Measurements from ENCODE around the gene ADAM8. TPM values are rescaled to one million over a fixed set of nuclear protein-coding genes. Genes with fewer than 3 reads are reported as not detected.

The ADAM8 gene
- total and polyA plus RNA-seq, 2 of the 4 experiments (the other 2 are of a cell fraction) = under 0.01 to 0.74 TPM

DNA sequence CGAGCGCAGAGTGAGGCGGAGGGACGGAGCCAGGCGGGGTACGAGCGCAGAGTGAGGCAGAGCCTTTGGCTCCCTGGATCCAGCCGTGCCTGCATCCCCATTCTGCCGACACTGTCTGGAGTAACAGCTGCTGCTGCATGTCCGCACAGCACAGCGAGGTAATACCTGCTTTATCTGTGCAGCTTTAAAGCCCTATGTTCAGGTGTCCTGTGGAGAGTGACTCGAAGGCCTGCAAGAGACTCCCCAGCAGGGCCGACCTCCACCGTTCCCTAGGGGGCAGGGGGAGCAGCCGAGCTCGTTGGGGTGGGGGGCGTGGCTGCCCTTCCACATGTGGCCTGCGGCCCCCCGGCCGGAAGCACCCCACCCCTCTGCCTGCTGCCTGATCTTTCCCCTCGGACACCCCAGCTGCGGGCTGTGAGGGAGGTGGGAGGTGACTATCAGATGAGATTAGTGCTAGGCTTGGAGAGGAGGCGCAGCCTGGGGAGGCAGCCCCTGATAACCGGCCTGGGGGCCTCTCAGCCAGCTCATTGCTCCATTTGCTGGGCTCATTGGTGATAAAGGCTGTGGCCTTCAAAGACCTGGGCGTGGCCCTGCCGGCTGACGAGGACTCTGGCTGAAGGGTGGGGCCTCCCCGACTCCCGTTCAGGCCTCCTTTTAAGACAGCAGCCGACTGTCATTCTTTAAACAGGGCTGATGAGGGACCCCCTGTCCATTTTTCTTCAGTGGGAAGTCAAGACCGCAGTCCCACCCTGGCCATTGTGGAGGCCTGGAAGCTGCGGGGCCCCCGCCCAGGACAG lies 31.0 kb downstream of the ADAM8 start:
- Histone ChIP-seq H3K36me3 (ENCODE audit: control insufficient read depth, insufficient read depth, low read length) (no peaks in the 10 kb centered on the region), H2AK9ac (replicated peaks; ENCODE audit: low read depth, low read length, poor library complexity) (no peak overlapping the region), H4K8ac (ENCODE audit: low read depth in 2 of 2, low read length in 2 of 2) (no peak overlapping the region), H3K27me3 (ENCODE audit: control insufficient read depth, insufficient read depth, low read length) (peaks cover 32% of the 10 kb centered on the region), H4K91ac (ENCODE audit: insufficient read depth, low read depth, low read length) (no peak overlapping the region), H3K9ac (ENCODE audit: low read depth, low read length) (no peak overlapping the region), H3K27ac (ENCODE audit: insufficient read depth, low read length) (no peak overlapping the region), H3K14ac (replicated peaks; ENCODE audit: low read depth, low read length) (no peak overlapping the region), H3K9me1 (ENCODE audit: insufficient read depth, low read length) (peaks cover 4% of the 10 kb centered on the region), H4K20me1 (ENCODE audit: insufficient read depth, low read length) (no peaks in the 10 kb centered on the region; the same call in 1 of the 2 replicates), H2BK120ac (ENCODE audit: low read depth, low read length) (no peak overlapping the region), H3K23ac (ENCODE audit: low read depth, low read length) (no peak overlapping the region), H2BK15ac (ENCODE audit: low read depth, low read length) (no peak overlapping the region), H3K18ac (ENCODE audit: low read depth, low read length) (no peak overlapping the region), H2BK20ac (ENCODE audit: low read depth, low read length) (no peak overlapping the region), H3K4me1 (ENCODE audit: control insufficient read depth, insufficient read depth, low read length) (no peaks in the 10 kb centered on the region), H2BK5ac (ENCODE audit: low read depth, low read length, poor library complexity, severe bottlenecking) (no peak overlapping the region), H2AK5ac (ENCODE audit: low read depth, low read length) (no peak overlapping the region), H3K9me3 (ENCODE audit: control insufficient read depth, insufficient read depth, low read length) (no peaks in the 10 kb centered on the region), H3K56ac (ENCODE audit: extremely low read depth, insufficient read depth, low read length) (no peak overlapping the region), H3K79me1 (ENCODE audit: low read depth in 1 of 2, low read length in 2 of 2) (no peaks in the 10 kb centered on the region), H3K4ac (ENCODE audit: low read depth, low read length) (no peak overlapping the region), H3K4me2 (ENCODE audit: low read depth, low read length) (no peak overlapping the region), H4K5ac (ENCODE audit: low read depth, low read length) (no peak overlapping the region), H3K4me3 (ENCODE audit: insufficient read depth, low read depth, low read length) (no peak overlapping the region), H2AFZ (replicated peaks; ENCODE audit: low read length, poor library complexity) (peak overlapping the region; percentile 58)
- dilution Hi-C loops (cut with HindIII; ENCODE audit: low sequenced_read_pairs, unreplicated experiment) = no loop called here
- BruUV-seq (replicated peaks) = no TSS peak
- ChIA-PET CTCF (no interaction called here), POLR2A (ENCODE audit: unreplicated experiment) (no interaction called here)
- TF ChIP-seq MAZ (IDR thresholded peaks at IDR 0.05; ENCODE audit: borderline replicate concordance, low read depth, low read length) = no peak
- TF ChIP-seq CHD1 (IDR thresholded peaks at IDR 0.05; ENCODE audit: low read depth, low read length) = no peak
- TF ChIP-seq BHLHE40 (IDR thresholded peaks at IDR 0.05; ENCODE audit: low read depth, low read length) = no peak
- TF ChIP-seq MXI1 (IDR thresholded peaks at IDR 0.05; ENCODE audit: borderline replicate concordance, low read depth, low read length) = no peak
- DNase-seq (no peak), ATAC-seq (ENCODE audit: low read depth) (peak; percentile 28; the same call in 1 of the 2 replicates)
- 66% methylated on average over 14 of the region's 33 CpGs; no CpG with 5 or more reads in 1 of the 2 experiments for WGBS, 2 experiments (ENCODE audit: extremely low coverage in 2 of 2, insufficient read length in 1 of 2)
- in situ Hi-C loops (cut with MboI; ENCODE audit: low sequenced_read_pairs) = no loop called here
- intact Hi-C loops (cut with micrococcal nuclease) = no loop called here
